T follicular helper cell (primary cell): ENCODE data around the gene ANKRD36C.
"Not testable (repeated sequence)": the region's sequence is repeated elsewhere in the genome, so short reads cannot be mapped to it uniquely, and the experiment has no call there.

Experiments
- DNase-seq: peaks from one replicate; pipeline ENCODE4 v3.0.0-alpha.2; 2020; ENCODE audit warnings: low read depth

The ANKRD36C gene

DNA sequence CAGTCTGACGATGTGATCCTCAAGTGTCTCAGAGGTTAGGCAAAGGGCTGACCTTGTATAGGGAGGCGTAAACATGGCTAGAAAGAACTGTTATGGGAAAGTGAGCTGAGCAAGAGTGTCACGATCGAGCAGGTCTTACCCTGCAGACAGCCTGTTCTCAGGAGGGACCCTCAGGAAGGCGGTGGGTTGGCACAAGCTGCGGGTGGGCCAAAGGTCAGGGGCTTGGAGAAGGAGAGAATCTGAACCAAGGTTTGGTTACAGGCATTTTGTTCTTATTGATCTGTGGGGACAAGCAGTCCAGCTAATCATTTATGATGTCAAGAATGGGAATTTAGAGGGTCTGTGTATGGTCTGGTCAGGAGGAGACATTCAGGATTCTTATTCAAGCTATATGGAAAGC is 16.4 kb upstream of the ANKRD36C start:
- not testable (repeated sequence) for DNase-seq

- DNase-seq, result not testable (repeated sequence)
These were observed 14.6 kb upstream of the ANKRD36C start for GRCh38 chr2:96006248-96006647.

DNA sequence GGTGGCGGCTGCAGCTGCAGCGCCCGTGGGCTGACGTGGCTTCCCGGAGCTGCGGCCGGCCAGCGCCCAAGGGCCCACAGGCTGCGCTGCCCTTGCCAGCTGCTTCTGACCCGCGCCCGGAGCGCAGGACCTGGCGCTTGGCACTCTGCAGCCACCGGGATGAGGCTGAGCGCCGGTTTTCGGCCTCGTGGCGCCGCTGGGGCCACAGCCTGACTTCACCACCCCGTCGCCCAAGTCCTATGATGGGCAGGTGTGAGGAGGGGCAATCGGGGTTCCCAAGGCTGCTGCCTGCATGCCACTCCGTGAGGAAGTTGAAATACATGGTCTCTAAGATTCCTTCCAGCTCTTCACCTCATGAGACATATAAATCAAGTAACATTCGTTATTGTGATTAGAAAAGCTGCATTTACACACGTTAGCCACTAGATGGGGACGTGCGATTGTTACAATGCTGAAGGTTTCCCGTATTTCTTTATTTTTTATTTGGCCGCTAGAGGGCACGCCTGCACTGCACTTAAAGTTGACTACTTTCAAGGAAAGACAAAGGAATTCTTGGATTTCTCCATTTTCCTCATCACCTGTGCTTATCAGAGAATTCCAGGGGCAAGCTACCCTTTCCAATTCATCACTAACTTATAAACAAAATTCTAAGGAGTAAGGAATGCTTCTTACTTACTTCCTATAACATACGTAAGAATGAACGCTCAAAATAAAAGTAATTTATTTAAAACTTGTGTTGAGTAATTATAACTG is 1.1 kb upstream of the ANKRD36C start:
- DNase-seq, result peak; percentile 36

GRCh38 chr2:95992102-95992501 is 478 bp upstream of the ANKRD36C start:
- not testable (repeated sequence) for DNase-seq

DNA sequence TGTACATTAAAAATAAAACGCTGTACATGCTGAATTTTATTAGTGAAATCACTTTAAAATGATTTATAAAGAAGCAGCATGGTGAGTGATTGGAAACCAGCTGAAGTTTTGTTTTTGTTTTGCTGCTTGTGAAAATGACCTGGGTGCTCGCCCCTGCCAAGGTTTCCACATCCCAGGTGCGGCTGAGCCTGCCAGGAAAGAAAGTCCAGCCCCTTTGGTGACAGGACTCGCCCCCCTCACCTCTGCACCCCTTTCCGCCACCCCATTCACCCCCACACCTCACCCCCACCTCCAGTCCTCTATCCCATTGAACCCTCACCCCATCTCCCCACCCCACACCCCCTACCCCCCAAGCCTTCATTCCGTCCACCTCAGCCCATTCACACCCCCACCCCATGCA is 740 bp downstream of the ANKRD36C start:
- DNase-seq, result not testable (repeated sequence)

DNA sequence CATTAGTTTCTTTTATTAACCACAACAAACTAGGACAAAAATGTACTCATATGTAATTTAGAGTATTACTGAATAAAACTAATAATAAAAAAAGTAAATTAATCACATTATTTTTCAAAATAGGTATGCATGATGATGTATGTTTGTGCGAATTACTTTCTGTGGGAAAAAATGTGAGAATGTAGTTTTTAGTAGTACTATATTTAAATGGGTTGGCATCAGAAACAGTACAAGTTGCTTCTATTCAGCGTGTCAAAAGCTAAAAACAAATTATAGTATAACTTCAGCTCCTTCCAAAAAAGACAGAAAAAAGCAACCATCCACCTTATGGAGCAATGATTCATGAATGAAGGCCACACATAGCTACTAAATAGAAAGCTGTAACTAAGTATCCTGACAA is 40.0 kb downstream of the ANKRD36C start:
- DNase-seq, result not testable (repeated sequence)

DNA sequence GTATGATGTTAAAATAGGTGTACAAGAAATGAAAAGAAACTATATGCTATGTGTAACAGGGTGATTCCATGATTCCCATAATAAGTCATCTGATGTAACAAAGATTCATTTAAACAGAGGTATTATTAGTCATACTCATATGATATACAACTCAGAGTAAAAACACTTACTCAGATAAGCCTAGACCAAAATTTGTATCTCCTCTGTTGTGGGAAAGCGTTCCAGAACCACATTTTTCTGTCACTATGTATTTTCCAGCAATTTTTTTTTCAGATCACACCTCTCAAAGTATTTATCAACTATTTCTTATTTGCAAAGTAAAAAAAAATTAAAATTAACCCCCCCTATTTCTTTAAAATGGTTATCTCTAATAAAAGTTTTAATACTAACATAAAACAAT is 43.6 kb downstream of the ANKRD36C start:
- DNase-seq, result not testable (repeated sequence)

DNA sequence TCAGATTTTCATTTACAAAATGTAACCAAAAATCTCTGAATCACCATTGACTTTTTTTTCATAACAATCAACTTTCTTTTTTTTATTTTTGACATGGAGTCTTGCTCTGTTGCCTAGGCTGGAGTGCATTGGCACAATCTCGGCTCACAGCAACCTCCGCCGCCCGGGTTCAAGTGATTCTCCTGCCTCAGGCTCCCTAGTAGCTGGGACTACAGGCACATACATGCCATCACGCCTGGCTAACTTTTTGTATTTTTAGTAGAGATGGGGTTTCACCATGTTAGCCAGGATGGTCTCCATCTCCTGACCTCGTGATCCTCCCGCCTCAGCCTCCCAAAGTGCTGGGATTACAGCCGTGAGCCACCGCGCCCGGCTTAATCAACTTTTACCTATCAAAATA is 51.7 kb downstream of the ANKRD36C start:
- DNase-seq, result not testable (repeated sequence)

DNA sequence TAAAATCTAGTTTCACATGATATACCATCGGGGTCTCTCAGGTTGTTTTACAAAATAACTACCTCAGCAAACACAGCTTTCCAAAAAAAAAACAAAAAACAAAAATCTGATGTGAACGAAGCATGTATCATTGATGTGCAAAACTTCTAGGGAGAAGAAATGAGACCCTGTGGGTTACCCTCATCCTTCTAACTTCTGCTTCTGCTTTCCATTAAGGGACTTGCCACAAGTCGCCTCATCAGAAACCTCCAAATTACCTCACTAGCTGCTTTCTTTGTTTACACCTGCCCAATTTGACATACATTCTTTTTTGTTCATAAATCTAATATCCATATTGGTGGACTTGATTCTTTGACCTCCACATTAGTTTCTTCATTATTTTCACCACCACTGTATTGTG is 60.9 kb downstream of the ANKRD36C start:
- not testable (repeated sequence) for DNase-seq

DNA sequence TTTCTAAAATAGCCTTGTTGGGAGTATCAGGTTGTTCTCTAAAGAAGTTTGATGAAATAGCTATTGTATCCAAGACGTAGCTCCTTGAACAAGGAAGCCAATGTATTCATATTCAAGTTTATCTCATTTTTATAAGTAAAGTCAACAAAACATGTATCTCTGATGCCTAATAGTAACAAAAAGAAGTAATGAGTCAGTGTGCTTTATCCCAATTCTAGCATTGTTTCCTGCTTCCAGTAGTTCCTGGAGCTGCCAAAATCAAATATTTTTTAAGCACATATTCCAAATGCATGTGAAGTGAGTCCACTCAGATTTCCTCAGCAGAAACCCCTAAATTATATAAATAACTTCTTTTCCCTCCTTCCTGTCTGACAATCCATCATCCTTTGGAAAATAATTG is 74.6 kb downstream of the ANKRD36C start:
- not testable (repeated sequence) for DNase-seq

DNA sequence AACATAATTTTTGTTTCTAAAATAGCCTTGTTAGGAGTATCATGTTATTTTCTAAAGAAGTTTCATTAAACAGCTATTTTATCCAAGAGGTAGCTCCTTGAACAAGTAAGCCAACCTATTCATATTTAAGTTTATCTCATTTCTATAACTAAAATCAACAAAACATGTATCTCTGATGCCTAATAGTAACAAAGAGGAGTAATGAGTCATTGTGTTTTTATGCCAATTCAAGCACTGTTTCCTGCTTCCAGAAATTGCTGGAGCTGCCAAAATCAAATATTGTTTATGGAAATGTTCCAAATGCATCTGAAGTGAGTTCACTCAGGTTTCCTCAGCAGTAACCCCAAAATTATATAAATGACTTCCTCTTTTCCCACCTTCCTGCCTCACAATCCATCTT is 76.5 kb downstream of the ANKRD36C start:
- not testable (repeated sequence) for DNase-seq

GRCh38 chr2:95911431-95911830 is 80.2 kb downstream of the ANKRD36C start:
- not testable (repeated sequence) for DNase-seq

GRCh38 chr2:95894443-95894842 is 97.2 kb downstream of the ANKRD36C start:
- DNase-seq, result not testable (repeated sequence)

GRCh38 chr2:95867929-95868328 is 123.7 kb downstream of the ANKRD36C start:
- not testable (repeated sequence) for DNase-seq

- DNase-seq, result not testable (repeated sequence)
These were observed 124.5 kb downstream of the ANKRD36C start for GRCh38 chr2:95867047-95867677.

DNA sequence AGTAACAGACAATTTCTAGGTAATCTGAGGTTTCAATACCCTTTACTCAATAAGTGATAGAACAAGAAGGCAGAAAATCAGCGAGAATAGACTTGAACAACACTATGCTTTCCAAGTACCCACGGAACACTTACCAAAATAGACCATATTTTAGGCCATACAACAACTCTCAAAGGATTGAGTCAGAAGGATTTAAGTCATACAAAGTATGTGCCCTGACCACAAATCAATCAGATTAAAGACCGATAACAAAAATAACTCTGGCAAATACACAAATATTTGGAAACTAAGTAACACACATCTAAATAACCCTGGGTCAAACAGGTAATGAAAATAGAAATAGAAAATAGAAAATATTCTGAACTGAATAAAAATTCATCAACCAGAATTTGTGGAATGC is 129.5 kb downstream of the ANKRD36C start:
- not testable (repeated sequence) for DNase-seq

GRCh38 chr2:95836151-95836550 is 155.5 kb downstream of the ANKRD36C start:
- DNase-seq, result no peak

- not testable (repeated sequence) for DNase-seq
These were observed 157.3 kb downstream of the ANKRD36C start for GRCh38 chr2:95834077-95835013.

GRCh38 chr2:95824218-95824617 is 167.4 kb downstream of the ANKRD36C start:
- not testable (repeated sequence) for DNase-seq

DNA sequence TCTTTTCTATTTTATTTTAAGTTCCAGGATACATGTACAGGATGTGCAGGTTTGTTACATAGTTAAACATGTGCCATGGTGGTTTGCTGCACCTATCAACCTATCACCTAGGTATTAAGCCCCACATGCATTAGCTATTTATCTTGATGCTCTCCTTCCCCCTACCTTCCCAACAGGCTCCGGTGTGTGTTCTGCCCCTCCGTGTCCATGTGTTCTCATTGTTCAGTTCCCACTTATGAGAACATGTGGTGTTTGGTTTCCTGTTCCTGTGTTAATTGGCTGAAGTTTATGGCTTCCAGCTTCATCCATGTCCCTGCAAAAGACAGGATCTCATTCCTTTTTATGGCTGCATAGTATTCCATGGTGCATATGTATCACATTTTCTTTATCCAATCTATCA is 174.1 kb downstream of the ANKRD36C start:
- DNase-seq, result not testable (repeated sequence)

DNA sequence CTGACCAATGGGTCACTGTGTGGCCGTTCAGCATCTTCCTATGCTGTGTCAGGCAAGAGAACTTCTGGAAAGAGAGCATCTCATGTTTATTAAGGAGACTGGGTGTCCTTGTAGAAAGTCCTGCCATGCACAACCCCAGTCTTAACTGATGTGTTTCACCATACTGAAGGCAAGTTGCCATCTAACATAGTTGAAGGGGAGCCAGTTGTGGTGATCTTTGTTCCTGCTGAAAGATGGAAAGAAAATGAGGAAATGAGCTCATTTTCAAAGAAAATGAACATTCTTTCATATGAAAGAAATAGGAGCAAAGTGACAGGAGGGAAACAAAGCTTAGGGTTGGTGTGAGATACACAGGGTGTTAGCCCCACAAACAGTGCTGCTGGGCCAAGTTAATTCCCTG is 178.3 kb downstream of the ANKRD36C start:
- not testable (repeated sequence) for DNase-seq

DNA sequence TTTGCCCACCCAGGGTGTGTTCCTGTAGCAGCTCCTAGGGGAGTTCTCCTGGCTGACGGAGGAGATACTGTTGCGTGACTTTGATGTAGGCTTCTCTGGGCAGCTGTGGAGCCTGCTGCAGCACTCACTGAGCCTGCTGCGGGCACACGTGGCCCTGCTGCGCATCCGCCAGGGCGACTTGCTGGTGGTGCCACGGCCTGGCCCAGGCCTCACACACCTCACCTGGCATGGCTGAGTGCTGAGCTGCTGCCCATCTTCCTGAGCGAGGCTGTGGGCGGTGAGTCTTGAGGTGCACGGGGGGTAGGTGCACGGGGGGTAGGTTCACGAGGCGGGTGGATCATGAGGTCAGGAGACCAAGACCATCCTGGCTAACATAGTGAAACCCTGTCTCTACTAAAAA is 191.7 kb downstream of the ANKRD36C start:
- DNase-seq, result no peak
